Measurements from ENCODE around the gene GLRX3.

The GLRX3 gene

DNA sequence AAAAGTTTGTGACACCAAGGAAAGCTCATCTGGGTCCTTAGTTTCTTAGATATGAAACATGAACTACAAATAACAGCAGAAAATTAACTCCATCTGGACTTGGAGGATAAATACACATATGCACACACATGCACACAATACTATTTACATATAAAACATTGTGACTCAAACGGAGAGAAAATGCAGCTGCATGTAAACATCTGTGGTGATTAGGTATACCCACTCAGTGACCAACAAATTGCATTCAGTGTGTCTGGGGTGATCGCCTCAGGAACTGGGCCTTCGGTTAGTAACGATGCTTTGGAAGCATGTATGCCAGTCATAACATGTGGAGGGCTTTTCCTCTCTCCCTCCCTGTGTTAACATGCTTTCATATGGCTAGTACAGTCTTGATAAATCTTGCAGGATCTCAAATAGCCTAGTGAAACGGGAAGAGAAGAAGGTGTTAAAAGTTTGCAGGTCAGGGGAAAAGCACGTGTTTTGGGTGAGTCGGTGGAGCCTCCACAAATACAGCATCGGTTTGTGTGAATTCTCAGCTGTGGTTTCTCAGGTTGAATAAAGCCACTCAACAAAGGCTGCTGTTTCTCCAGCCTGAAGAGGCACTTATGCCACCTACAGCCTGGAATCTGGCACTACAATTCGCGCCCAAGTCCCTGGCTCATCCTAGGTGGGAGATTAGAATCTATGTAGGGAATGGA is 8.7 kb upstream of the GLRX3 start:
- Histone ChIP-seq H3K27ac (ENCODE audit: low read depth, low read length, poor library complexity, severe bottlenecking) (no peak overlapping the region), H3K4me1 (ENCODE audit: insufficient read depth, low read length, severe bottlenecking) (peaks cover 4% of the 10 kb centered on the region), H3K27me3 (ENCODE audit: insufficient read depth, low read length) (no peaks in the 10 kb centered on the region), H3K9me2 (ENCODE audit: low read depth, low read length) (no peaks in the 10 kb centered on the region), H3K4me2 (ENCODE audit: low read length) (no peak overlapping the region), H2AFZ (ENCODE audit: low read length) (no peak overlapping the region), H3K9ac (ENCODE audit: low read length) (no peak overlapping the region), H3K9me3 (ENCODE audit: low read length) (no peaks in the 10 kb centered on the region), H3K4me3 (ENCODE audit: low read depth, low read length, poor library complexity, severe bottlenecking) (no peak overlapping the region), H3F3A (ENCODE audit: insufficient read depth, low read length) (no peaks in the 10 kb centered on the region), H4K20me1 (ENCODE audit: insufficient read depth, low read length) (no peaks in the 10 kb centered on the region), H3K79me2 (ENCODE audit: insufficient read depth, low read length) (no peaks in the 10 kb centered on the region), H3K36me3 (ENCODE audit: insufficient read depth, low read length) (no peaks in the 10 kb centered on the region)
- no peak for TF ChIP-seq EZH2 (IDR thresholded peaks at IDR 0.05; ENCODE audit: borderline replicate concordance, low read length)
- TF ChIP-seq, protein P1, sequence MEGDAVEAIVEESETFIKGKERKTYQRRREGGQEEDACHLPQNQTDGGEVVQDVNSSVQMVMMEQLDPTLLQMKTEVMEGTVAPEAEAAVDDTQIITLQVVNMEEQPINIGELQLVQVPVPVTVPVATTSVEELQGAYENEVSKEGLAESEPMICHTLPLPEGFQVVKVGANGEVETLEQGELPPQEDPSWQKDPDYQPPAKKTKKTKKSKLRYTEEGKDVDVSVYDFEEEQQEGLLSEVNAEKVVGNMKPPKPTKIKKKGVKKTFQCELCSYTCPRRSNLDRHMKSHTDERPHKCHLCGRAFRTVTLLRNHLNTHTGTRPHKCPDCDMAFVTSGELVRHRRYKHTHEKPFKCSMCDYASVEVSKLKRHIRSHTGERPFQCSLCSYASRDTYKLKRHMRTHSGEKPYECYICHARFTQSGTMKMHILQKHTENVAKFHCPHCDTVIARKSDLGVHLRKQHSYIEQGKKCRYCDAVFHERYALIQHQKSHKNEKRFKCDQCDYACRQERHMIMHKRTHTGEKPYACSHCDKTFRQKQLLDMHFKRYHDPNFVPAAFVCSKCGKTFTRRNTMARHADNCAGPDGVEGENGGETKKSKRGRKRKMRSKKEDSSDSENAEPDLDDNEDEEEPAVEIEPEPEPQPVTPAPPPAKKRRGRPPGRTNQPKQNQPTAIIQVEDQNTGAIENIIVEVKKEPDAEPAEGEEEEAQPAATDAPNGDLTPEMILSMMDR (IDR thresholded peaks at IDR 0.05; ENCODE audit: low read length) = peak; percentile 78

DNA sequence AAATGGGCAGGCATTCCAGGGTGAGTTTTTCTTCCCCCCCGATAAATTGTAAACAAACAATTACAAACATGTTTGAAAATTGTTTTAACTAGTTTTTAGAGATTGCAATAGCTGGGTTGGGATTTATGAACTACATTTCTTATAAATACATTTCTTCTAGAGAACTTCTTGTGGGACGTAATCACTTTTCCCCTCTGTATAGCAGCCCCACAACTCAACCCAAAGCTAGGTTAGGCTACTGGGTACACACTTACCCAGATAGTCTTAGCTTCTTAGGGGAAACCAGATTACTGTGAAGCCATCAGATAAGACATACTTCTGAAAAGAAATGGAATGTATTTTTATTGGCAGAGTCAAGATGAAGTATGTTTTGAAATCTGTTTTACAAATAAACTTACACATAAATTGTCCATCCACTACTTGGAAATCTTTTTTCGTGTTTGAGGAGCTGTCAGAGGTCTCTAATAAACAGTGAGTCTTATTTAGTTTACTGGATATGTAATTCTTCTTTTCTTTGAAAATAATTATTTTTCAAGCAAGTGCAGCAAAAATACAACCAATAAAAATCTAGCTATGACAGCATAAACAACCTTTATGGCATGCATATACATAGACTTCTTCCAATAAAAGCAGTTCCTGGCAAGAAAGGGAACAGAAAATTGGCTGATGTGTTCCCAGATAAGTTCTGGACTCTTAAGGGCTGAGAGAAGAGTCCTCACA is 8.0 kb upstream of the GLRX3 start:
- Histone ChIP-seq H3K4me3 (ENCODE audit: low read depth, low read length, poor library complexity, severe bottlenecking) (no peak overlapping the region), H3K4me2 (ENCODE audit: low read length) (no peak overlapping the region)

DNA sequence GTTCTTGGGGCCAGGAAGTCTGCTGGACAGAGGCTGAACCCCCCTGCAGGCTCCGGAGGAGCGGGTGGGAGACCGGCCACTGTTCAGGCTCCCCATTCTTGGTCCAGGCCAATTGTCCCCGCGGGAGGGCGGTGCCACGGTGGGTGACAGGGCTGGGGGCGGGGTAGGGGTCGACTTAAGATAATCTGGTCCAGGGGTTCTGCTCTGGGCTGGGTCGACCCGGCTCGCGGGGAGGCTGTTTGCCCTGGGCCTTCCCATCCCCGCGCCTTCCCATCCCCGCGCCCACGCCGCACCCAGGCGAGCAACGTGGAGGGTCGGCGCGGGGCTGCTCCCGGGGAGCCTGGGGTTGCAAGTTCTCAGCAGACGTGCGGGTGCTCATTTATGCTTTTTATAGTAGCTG is 7.3 kb upstream of the GLRX3 start:
- no peaks in the 10 kb centered on the region for H3F3A ChIP-seq (ENCODE audit: insufficient read depth, low read length)

More for the DNA sequence above, 8.0 kb upstream of the GLRX3 start:
- no peaks in the 10 kb centered on the region for H3F3A ChIP-seq (ENCODE audit: insufficient read depth, low read length)
- H3K9me2 ChIP-seq (ENCODE audit: low read depth, low read length) = no peaks in the 10 kb centered on the region
- no peaks in the 10 kb centered on the region for H3K79me2 ChIP-seq (ENCODE audit: insufficient read depth, low read length)
- H3K9ac ChIP-seq (ENCODE audit: low read length) = no peak overlapping the region
- no peak overlapping the region for H3K27ac ChIP-seq (ENCODE audit: low read depth, low read length, poor library complexity, severe bottlenecking)
- H3K27me3 ChIP-seq (ENCODE audit: insufficient read depth, low read length) = no peaks in the 10 kb centered on the region
- no peaks in the 10 kb centered on the region for H3K36me3 ChIP-seq (ENCODE audit: insufficient read depth, low read length)
- peaks cover 4% of the 10 kb centered on the region for H3K4me1 ChIP-seq (ENCODE audit: insufficient read depth, low read length, severe bottlenecking)
- H3K9me3 ChIP-seq (ENCODE audit: low read length) = no peaks in the 10 kb centered on the region
- no peaks in the 10 kb centered on the region for H4K20me1 ChIP-seq (ENCODE audit: insufficient read depth, low read length)
- H2AFZ ChIP-seq (ENCODE audit: low read length) = no peak overlapping the region
- TF ChIP-seq, protein P1 (IDR thresholded peaks at IDR 0.05; ENCODE audit: low read length) = no peak; the same call in 1 of the 2 replicates
- TF ChIP-seq EZH2 (IDR thresholded peaks at IDR 0.05; ENCODE audit: borderline replicate concordance, low read length) = no peak

More for the DNA sequence above, 7.3 kb upstream of the GLRX3 start:
- H3K4me3 ChIP-seq (ENCODE audit: low read depth, low read length, poor library complexity, severe bottlenecking) = no peak overlapping the region
- H2AFZ ChIP-seq (ENCODE audit: low read length) = no peak overlapping the region
- no peak overlapping the region for H3K4me2 ChIP-seq (ENCODE audit: low read length)
- H3K27me3 ChIP-seq (ENCODE audit: insufficient read depth, low read length) = no peaks in the 10 kb centered on the region
- H3K36me3 ChIP-seq (ENCODE audit: insufficient read depth, low read length) = no peaks in the 10 kb centered on the region
- TF ChIP-seq, protein P1 (IDR thresholded peaks at IDR 0.05; ENCODE audit: low read length) = no peak
- no peak for TF ChIP-seq EZH2 (IDR thresholded peaks at IDR 0.05; ENCODE audit: borderline replicate concordance, low read length)
- H3K9me3 ChIP-seq (ENCODE audit: low read length) = no peaks in the 10 kb centered on the region
- H4K20me1 ChIP-seq (ENCODE audit: insufficient read depth, low read length) = no peaks in the 10 kb centered on the region
- peaks cover 4% of the 10 kb centered on the region for H3K4me1 ChIP-seq (ENCODE audit: insufficient read depth, low read length, severe bottlenecking)
- no peak overlapping the region for H3K27ac ChIP-seq (ENCODE audit: low read depth, low read length, poor library complexity, severe bottlenecking)
- no peaks in the 10 kb centered on the region for H3K9me2 ChIP-seq (ENCODE audit: low read depth, low read length)
- no peak overlapping the region for H3K9ac ChIP-seq (ENCODE audit: low read length)
- H3K79me2 ChIP-seq (ENCODE audit: insufficient read depth, low read length) = no peaks in the 10 kb centered on the region

Data from OCI-LY1 (cell line).